GM12878 (cell line): Measurements from ENCODE around the gene KRT10. TPM values are rescaled to one million over a fixed set of nuclear protein-coding genes. Genes with fewer than 3 reads are reported as not detected.
A peak's percentile ranks its signal among the peaks of the same experiment; 100 is the strongest.

ENCODE experiments used
- BHLHE40 ChIP-seq, 2 experiments: fragments of 450-650 bp in 1 of 2; IDR thresholded peaks; 2 replicates each; pipeline ENCODE4 v1.6.1; 2011 to 2017; ENCODE audit warnings: low read depth in 2 of 2, borderline replicate concordance in 1 of 2, improper control_type of control experiment in 1 of 2, low read length in 1 of 2, mild to moderate bottlenecking in 1 of 2
- CBFB ChIP-seq: IDR thresholded peaks from 2 replicates; pipeline ENCODE4 v1.6.1; 2016; ENCODE audit warnings: antibody characterized with exemption, low read depth
- FOS ChIP-seq: IDR thresholded peaks from 3 replicates; pipeline ENCODE4 v1.6.1; 2011; ENCODE audit warnings: borderline replicate concordance; ENCODE audit not compliant: insufficient read length; ENCODE audit errors: extremely low read depth
- MEF2A ChIP-seq: IDR thresholded peaks from 2 replicates; pipeline ENCODE4 v1.6.1; 2011; ENCODE audit warnings: low read depth, mild to moderate bottlenecking, low read length, moderate library complexity; ENCODE audit not compliant: insufficient read depth
- SMC3 ChIP-seq: IDR thresholded peaks from 2 replicates; pipeline ENCODE4 v1.6.1; 2011; ENCODE audit warnings: low read length, improper control_type of control experiment, borderline replicate concordance
- YY1 ChIP-seq: IDR thresholded peaks from 2 replicates; pipeline ENCODE4 v1.6.1; 2011; ENCODE audit warnings: low read depth, mild to moderate bottlenecking, low read length
- ZSCAN29 ChIP-seq: fragments of 450-650 bp; IDR thresholded peaks from 2 replicates; pipeline ENCODE4 v1.6.1; 2017; ENCODE audit warnings: mild to moderate bottlenecking, moderate library complexity
- ZZZ3 ChIP-seq: IDR thresholded peaks from 2 replicates; pipeline ENCODE4 v1.6.1; 2011; ENCODE audit warnings: low read depth; ENCODE audit not compliant: control insufficient read depth, insufficient read length
- polyA plus RNA-seq, 11 experiments: library from polyadenylated mRNA; depleted of rRNA in 4 of 11; unstranded in 6 of 11; stranded (reverse) in 5 of 11; fragments of >200 nt; fragmentation: Nextera tagmentation in 4 of 11; fragmentation: Illumina TruSeq in 1 of 11; extraction: Ambion mirVana in 4 of 11; extraction: Trizol in 1 of 11; gene quantifications; 1 replicate in 1 of 11; 2 replicates in 10 of 11; pipeline versions ENCODE4 v1.2.1 to v1.2.3, GENCODE V29; 2011 to 2016; ENCODE audit warnings: inconsistent platforms in 2 of 11, missing spikeins in 2 of 11, low read depth in 1 of 11
- total RNA-seq, 4 experiments: library from RNA; depleted of rRNA in 3 of 4; stranded (reverse); fragments of >200 nt in 3 of 4; fragmentation: Illumina TruSeq in 1 of 4; extraction: Trizol in 1 of 4; gene quantifications; 2 replicates each; pipeline versions ENCODE4 v1.2.1 to v1.2.3, GENCODE V29; 2013 to 2021
- TF ChIP-seq, protein P1 (sequence below): fragments of 450-650 bp; IDR thresholded peaks from 2 replicates; pipeline ENCODE4 v1.6.1; 2017; ENCODE audit warnings: mild to moderate bottlenecking, moderate library complexity
- TF ChIP-seq, protein P2 (sequence below): fragments of 450-650 bp; IDR thresholded peaks from 2 replicates; pipeline ENCODE4 v1.6.1; 2018; ENCODE audit warnings: mild to moderate bottlenecking, low read depth, moderate library complexity; ENCODE audit not compliant: partially characterized antibody
- TF ChIP-seq, protein P3 (sequence below): fragments of 450-650 bp; IDR thresholded peaks from 2 replicates; pipeline ENCODE4 v1.6.1; 2017; ENCODE audit warnings: low read depth, mild to moderate bottlenecking, moderate library complexity

KRT10 gene
- total and polyA plus RNA-seq, 10 of the 15 experiments (the other 5 are each of a cell fraction or from before 2014, with no cell fraction given), result 10.8 to 98.5 (median 23.9) TPM

DNA sequence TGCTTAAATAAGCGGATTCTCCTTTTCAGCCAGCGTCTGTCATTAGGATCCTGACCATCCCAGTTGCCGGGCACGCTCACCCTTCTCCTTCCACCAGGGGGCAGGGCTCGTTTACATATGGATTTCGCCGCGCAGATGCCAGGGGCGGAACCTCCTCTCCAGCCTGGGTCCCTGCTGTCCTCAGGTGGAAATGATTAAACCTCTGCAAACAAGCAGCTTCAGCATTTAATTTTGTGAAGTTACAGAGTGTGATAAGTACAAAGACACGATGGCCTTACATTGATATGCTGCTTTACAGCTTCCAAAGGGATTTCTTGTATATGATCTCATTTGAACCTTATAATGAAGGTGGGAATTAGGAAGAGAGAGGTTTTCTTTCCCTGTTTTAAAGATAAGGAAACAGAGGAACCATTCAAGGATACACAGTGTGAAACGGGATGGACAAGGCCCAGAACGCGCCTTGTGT is 18.8 kb downstream of the KRT10 start (continued):
- TF ChIP-seq, protein P1, sequence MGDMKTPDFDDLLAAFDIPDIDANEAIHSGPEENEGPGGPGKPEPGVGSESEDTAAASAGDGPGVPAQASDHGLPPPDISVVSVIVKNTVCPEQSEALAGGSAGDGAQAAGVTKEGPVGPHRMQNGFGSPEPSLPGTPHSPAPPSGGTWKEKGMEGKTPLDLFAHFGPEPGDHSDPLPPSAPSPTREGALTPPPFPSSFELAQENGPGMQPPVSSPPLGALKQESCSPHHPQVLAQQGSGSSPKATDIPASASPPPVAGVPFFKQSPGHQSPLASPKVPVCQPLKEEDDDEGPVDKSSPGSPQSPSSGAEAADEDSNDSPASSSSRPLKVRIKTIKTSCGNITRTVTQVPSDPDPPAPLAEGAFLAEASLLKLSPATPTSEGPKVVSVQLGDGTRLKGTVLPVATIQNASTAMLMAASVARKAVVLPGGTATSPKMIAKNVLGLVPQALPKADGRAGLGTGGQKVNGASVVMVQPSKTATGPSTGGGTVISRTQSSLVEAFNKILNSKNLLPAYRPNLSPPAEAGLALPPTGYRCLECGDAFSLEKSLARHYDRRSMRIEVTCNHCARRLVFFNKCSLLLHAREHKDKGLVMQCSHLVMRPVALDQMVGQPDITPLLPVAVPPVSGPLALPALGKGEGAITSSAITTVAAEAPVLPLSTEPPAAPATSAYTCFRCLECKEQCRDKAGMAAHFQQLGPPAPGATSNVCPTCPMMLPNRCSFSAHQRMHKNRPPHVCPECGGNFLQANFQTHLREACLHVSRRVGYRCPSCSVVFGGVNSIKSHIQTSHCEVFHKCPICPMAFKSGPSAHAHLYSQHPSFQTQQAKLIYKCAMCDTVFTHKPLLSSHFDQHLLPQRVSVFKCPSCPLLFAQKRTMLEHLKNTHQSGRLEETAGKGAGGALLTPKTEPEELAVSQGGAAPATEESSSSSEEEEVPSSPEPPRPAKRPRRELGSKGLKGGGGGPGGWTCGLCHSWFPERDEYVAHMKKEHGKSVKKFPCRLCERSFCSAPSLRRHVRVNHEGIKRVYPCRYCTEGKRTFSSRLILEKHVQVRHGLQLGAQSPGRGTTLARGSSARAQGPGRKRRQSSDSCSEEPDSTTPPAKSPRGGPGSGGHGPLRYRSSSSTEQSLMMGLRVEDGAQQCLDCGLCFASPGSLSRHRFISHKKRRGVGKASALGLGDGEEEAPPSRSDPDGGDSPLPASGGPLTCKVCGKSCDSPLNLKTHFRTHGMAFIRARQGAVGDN, result no peak
- no peak for TF ChIP-seq ZSCAN29
- no peak for TF ChIP-seq ZZZ3
- TF ChIP-seq CBFB, result no peak
- TF ChIP-seq YY1, result 0 out of 2 replicates have a peak, but pooled peaks have one; percentile 44
- peak; percentile 82 for TF ChIP-seq SMC3
- TF ChIP-seq FOS, result no peak
- TF ChIP-seq MEF2A, result no peak
- TF ChIP-seq, protein P2, sequence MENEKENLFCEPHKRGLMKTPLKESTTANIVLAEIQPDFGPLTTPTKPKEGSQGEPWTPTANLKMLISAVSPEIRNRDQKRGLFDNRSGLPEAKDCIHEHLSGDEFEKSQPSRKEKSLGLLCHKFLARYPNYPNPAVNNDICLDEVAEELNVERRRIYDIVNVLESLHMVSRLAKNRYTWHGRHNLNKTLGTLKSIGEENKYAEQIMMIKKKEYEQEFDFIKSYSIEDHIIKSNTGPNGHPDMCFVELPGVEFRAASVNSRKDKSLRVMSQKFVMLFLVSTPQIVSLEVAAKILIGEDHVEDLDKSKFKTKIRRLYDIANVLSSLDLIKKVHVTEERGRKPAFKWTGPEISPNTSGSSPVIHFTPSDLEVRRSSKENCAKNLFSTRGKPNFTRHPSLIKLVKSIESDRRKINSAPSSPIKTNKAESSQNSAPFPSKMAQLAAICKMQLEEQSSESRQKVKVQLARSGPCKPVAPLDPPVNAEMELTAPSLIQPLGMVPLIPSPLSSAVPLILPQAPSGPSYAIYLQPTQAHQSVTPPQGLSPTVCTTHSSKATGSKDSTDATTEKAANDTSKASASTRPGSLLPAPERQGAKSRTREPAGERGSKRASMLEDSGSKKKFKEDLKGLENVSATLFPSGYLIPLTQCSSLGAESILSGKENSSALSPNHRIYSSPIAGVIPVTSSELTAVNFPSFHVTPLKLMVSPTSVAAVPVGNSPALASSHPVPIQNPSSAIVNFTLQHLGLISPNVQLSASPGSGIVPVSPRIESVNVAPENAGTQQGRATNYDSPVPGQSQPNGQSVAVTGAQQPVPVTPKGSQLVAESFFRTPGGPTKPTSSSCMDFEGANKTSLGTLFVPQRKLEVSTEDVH, result no peak
- TF ChIP-seq, protein P3, sequence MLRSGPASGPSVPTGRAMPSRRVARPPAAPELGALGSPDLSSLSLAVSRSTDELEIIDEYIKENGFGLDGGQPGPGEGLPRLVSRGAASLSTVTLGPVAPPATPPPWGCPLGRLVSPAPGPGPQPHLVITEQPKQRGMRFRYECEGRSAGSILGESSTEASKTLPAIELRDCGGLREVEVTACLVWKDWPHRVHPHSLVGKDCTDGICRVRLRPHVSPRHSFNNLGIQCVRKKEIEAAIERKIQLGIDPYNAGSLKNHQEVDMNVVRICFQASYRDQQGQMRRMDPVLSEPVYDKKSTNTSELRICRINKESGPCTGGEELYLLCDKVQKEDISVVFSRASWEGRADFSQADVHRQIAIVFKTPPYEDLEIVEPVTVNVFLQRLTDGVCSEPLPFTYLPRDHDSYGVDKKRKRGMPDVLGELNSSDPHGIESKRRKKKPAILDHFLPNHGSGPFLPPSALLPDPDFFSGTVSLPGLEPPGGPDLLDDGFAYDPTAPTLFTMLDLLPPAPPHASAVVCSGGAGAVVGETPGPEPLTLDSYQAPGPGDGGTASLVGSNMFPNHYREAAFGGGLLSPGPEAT, result no peak
- TF ChIP-seq BHLHE40 (IDR thresholded peaks at IDR 0.05; ENCODE audit: borderline replicate concordance in 1 of 2, low read depth in 2 of 2, low read length in 1 of 2), result peak in 1 of 2 experiments; percentile 21; a peak in 1 of 4 replicates
